GM21526 (cell line): ENCODE data around the gene DNLZ.
"Not testable (repeated sequence)": the region's sequence is repeated elsewhere in the genome, so short reads cannot be mapped to it uniquely, and the experiment has no call there.

Experiments used
- ATAC-seq: cut with Tn5 transposase; IDR thresholded peaks from one replicate; pipeline ENCODE4 v1.9.1; 2021; ENCODE audit warnings: moderate library complexity; ENCODE audit not compliant: unreplicated experiment, low FRiP score

The DNLZ gene

DNA sequence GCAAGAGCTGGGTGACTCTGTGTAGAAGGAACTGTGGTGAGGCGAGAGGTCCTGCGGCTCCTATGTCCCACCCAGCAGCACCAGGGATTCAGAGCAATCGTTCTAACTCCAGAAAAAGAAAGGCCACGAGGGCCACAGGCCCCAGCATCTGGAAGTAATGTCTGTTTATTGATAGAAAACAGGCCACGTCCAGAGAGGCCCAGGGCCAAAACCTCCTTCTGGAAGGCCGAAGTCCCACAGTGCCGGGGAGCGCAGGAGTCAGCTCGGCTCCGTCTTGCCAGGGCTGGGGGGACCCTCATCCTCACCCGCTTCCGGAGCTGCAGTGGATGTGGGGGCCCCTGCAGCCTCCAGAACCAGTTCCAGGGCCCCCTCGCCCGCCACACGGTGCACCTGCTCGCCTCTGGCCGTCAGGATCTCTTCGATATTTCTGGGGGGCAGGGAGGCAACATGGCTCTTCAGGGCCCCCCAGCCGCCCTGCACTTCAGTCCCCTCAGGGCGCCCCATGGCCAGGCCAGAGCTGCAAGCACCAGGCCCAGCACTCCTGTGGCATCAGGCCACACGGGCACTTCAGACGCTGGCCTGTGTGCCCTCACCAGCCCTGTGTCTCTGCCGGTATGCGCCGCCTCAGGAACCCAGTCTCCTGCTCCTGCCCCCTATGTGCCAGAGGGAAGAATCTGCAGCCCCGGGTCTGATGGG is 1.6 kb downstream of the DNLZ start:
- no peak for ATAC-seq

- ATAC-seq: no peak
Observed at GRCh38 chr9:136361047-136361753, 2.3 kb downstream of the DNLZ start.

GRCh38 chr9:136359774-136360718 is 3.5 kb downstream of the DNLZ start:
- no peak for ATAC-seq

GRCh38 chr9:136358888-136359287 is 4.7 kb downstream of the DNLZ start:
- ATAC-seq: no peak

- ATAC-seq: no peak
Observed at GRCh38 chr9:136358016-136358415, 5.5 kb downstream of the DNLZ start.

DNA sequence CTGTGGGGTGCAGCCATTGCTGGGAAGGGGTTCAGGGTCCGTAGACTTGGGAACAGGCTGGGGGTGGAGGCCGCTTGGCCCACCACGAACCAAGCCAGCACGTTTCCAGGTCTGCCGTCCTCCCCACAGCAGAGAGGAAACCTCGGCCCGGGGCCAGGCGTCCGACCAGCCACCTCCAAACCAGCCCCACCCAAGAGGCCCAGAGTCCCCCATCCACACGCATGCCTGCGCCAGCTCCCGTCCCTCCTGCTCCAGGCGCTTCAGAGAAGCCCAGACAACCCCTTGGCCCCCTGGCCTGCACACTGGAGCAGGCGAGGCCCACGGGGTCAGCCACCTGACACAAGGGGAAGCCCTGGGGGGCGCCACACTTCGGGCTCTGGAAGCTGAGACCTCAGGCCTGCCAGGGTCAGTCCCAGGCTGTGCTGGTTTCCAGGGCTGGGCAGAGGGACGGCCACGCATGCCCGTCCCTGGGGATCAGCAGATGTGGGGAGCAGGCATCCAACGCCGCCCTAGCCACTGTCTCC is 6.3 kb downstream of the DNLZ start:
- no peak for ATAC-seq

- no peak for ATAC-seq
Observed at GRCh38 chr9:136355616-136356557, 7.7 kb downstream of the DNLZ start.

DNA sequence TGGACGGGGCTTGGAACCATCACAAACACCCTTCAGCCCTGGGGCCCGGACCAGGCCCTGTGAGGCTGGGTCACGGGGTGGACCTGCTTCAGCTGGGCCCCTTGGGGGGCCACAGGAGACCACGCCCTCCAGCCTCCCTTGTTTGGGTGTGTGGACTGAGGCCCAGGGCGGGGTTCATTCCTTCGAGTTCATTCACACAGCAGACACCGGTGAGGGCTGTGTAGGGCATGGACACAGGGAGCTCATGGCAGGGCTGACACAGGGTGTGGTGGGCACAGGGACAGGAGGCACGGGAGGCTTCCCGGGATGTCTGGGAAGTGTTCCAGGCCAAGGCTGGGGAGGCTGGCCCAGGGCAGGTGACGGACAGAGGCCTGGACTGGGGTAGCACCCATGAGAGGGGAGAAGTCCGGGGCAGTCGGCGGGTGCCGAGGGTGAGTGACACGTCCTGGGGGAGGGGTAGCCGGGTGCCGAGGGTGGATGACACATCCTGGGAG is 8.9 kb downstream of the DNLZ start:
- ATAC-seq: no peak

- ATAC-seq: no peak
Observed at GRCh38 chr9:136353757-136354488, 9.6 kb downstream of the DNLZ start.

- no peak for ATAC-seq
Observed at GRCh38 chr9:136353088-136353487, 10.5 kb downstream of the DNLZ start.

DNA sequence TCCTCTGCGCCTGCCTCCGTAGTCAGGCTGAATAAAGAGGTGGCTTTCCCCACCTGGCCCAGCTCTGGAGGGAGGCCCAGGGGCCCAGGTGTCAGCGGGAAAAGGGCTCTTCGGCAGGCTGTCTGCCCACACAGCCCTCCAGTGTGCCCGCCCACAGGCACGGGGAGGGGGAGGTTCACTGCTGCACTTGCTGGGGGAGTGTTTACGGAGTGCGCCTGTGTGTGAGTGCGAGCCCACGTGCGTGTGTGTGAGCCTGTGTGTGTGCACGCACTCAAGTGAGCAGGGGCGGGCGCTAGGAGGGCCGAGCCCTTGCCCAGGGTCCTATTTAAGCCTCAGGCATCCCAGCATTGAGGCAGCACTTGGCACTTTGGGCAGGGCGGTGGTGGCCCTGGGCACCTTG is 10.9 kb downstream of the DNLZ start:
- no peak for ATAC-seq

DNA sequence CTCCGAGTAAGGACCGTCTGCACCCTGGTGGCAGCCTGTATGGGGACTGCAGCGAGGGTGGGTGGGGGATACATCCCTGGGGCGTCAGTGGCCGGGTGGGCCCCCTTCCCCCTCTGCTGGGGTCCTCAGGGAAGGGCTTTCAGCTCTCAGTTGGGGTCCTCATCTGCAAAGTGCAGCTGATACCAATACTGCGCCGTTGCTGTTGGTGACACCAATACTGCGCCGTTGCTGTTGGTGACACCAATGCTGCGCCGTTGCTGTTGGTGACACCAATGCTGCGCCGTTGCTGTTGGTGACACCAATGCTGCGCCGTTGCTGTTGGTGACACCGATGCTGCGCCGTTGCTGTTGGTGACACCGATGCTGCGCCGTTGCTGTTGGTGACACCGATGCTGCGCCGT is 11.7 kb downstream of the DNLZ start:
- not testable (repeated sequence) for ATAC-seq

- no peak for ATAC-seq
Observed at GRCh38 chr9:136351252-136351800, 12.2 kb downstream of the DNLZ start.

GRCh38 chr9:136349546-136349945 is 14.0 kb downstream of the DNLZ start:
- no peak for ATAC-seq

GRCh38 chr9:136348691-136349090 is 14.9 kb downstream of the DNLZ start:
- ATAC-seq: no peak

DNA sequence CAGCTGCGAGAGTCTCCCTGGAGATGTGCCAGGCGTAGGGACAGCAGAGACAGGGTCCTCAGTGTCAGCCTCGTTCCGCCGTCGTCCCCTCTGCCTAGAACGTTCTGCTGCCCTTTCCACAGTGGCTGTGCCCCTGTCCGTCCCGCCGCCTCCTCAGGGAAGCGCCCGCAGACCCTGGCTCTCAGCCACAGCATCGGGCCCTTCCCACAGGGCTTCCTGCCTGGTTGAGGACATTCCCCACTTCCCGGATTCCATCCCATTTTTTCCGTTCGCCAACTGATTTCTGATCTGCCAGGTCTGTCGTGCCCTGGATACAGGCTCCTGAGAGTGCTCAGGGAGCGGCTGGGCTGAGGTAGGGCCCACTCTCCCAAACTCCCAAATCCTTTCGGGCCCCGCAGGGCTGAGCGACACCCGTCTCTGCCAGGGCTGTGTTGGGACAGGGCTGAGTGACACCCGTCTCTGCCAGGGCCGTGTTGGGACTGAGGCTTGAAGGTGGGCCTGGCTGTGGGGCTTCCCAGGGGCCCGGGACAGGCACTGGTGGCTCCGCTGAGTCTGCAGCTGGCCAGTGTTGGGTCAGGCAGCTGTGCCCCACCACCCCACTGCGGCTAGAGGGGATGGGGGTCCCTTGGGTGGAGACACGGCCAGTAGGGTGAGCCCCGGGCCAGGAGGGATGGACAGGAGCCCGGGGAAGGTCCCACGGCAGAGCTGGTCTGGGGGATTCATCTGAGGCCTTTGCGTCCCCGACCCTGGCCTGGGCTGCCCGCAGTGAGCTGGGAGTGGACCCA is 15.9 kb downstream of the DNLZ start:
- ATAC-seq: no peak

DNA sequence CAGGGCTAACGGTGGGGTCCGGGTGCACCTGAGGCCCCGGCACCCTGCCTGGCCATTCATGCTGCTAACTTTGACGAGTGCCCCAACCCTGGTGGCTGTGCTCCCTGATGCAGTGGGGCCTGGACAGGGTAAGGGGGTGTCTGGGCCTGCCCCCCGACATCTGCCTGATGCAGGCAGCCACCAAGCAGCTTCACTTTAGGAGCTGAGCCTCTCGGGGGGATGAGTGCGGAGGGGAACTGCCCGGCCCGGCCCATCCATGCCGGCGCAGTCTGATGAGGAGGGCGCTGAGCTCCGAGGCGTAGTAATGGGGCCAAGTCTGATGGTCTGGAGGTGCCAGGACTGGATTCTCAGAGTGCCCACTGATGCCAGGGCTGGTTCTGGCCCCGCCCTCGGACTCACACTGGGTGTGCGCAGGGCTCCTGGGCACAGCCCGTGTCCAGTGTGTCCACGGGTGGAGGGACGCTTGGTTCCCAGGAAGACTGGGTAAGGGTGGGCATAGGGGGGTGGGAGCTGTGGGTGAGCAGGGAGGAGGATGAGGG is 16.5 kb downstream of the DNLZ start:
- no peak for ATAC-seq

DNA sequence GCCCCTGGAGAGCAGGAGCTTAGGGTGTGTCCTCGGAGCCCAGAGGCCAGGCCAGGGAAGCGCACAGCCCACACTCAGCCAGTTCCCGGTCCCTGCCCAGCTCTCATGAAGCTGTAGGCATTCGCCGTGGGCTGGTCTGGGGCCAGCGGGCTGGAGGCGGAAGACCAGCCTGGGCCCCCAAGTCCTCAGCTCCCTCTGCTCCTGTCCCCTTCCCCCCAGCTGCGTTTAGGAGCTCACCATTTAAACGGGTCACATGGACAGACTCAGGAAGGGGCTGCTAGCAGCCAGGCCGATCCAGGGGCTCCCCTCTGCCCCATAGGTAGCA is 17.4 kb downstream of the DNLZ start:
- no peak for ATAC-seq
